ENCODE measurements around the gene MSH4.
"Not testable (repeated sequence)": the region's sequence is repeated elsewhere in the genome, so short reads cannot be mapped to it uniquely, and the experiment has no call there.

MSH4 gene

DNA sequence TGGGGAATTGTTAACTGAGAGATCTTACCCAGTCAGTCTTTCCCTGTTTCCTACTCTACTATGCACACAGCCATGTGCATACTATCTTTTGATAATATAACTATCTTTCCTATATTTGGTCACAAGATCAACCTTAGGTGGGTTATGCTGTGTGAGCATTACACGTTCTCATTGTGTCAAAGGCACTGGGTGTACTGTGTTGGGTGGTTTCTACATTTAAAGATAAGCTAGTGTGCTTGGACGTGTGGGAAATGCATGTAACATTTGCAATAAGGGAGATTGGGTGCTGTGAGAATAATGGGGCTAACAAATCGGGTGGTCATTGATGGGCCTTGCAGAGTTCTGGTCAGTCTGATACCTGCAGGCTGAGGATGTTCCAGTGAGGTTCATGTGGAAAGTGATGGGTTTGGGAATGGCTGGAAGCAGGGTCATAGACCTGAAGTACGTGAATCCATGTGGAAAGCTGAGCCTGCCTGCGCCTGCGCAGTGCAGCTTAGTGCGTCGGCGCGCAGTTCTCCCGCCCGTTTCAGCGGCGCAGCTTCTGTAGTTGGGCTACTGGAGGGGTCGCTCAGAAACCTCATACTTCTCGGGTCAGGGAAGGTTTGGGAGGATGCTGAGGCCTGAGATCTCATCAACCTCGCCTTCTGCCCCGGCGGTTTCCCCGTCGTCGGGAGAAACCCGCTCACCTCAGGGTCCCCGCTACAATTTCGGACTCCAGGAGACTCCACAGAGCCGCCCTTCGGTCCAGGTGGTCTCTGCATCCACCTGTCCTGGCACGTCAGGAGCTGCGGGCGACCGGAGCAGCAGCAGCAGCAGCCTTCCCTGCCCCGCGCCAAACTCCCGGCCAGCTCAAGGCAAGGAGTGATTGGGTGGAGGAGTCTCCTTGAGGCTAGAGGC lies at the start of gene MSH4:
TSS of gene MSH4 (plus strand) at position 507 of the 897 bp plus-strand sequence. CDS start at position 611, 104 bp downstream.
- H3K27ac ChIP-seq = no peak within 1 kb of the TSS; the same call in 1 of the 2 replicates
- 0 out of 2 replicates have a peak, but pooled peaks have one; percentile 14 for TF ChIP-seq POLR2AphosphoS5 (IDR thresholded peaks at IDR 0.05; ENCODE audit: borderline replicate concordance, low read depth, low read length)
- no peak for TF ChIP-seq EZH2 (IDR thresholded peaks at IDR 0.05)
- TF ChIP-seq FOXP2 (optimal IDR thresholded peaks at IDR 0.05; ENCODE audit: control extremely low read depth, extremely low read length, insufficient read depth) = no peak
- DNase-seq (ENCODE audit: low read depth, low spot score) = no peak

GRCh38 chr1:75757210-75757609 lies 39.5 kb upstream of the MSH4 start:
- not testable (repeated sequence) for DNase-seq (ENCODE audit: low read depth, low spot score); H3K4me3 ChIP-seq; H3K9ac ChIP-seq (ENCODE audit: insufficient read length); H3K27ac ChIP-seq; H3K9me3 ChIP-seq (ENCODE audit: low read depth, low read length)
- H3K36me3 ChIP-seq (ENCODE audit: insufficient read depth, low read length) = peaks cover 40% of the 10 kb centered on the region

More for the DNA sequence above, at the start of gene MSH4:
- Histone ChIP-seq H3K36me3 (ENCODE audit: insufficient read depth, low read length) (peaks cover 56% of the 10 kb centered on the region), H3K9me3 (ENCODE audit: low read depth, low read length) (no peaks in the 10 kb centered on the region), H3K9ac (ENCODE audit: insufficient read length) (no peak within 1 kb of the TSS), H3K4me3 (no peak within 1 kb of the TSS)

DNA sequence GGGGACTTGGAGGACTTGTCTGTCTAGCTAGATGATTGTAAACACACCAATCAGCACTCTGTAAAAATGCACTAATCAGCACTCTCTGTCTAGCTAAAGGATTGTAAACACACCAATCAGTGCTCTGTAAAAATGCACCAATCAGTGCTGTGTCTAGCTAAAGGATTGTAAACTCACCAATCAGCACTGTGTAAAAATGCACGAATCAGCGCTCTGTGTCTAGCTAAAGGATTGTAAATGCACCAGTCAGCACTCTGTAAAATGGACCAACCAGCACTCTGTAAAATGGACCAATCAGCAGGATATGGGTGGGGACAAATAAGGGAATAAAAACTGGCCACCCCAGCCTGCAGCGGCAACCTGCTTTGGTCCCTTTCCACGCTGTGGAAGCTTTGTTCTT lies 38.1 kb upstream of the MSH4 start:
- not testable (repeated sequence) for H3K9me3 ChIP-seq (ENCODE audit: low read depth, low read length); H3K27ac ChIP-seq; H3K4me3 ChIP-seq; H3K9ac ChIP-seq (ENCODE audit: insufficient read length); DNase-seq (ENCODE audit: low read depth, low spot score)
- peaks cover 29% of the 10 kb centered on the region for H3K36me3 ChIP-seq (ENCODE audit: insufficient read depth, low read length)

DNA sequence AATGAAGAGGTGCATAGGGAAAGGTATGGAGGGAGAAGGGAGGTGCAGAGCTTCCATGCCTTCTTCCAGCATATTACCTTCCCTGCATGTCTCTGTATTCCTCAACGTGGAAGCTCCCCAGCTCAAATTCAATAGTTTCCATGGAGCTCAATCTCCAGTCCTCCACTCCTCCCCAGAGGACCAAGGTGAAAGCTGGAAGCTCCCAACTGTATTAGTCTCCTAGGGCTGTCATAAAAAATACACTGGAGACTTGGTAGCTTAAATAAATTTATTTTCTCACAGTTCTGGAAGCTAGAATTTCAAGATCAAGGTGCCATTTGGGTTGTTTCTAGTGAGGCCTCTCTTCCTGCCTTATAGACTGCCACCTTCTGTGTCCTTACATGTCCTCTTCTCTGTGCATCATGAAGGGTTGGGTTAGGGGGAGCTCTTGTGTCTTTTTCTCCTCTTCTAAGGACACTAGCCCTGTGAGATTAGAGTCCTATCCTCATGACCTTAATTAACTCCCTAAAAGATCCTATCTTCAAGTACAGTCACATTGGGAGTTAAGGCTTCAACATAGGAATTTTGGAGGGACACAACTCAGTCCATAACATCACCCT lies 32.5 kb upstream of the MSH4 start:
- no peak for TF ChIP-seq EZH2 (IDR thresholded peaks at IDR 0.05)
- no peak for TF ChIP-seq FOXP2 (optimal IDR thresholded peaks at IDR 0.05; ENCODE audit: control extremely low read depth, extremely low read length, insufficient read depth)
- TF ChIP-seq POLR2AphosphoS5 (IDR thresholded peaks at IDR 0.05; ENCODE audit: borderline replicate concordance, low read depth, low read length) = no peak
- Histone ChIP-seq H3K9ac (ENCODE audit: insufficient read length) (no peak overlapping the region), H3K9me3 (ENCODE audit: low read depth, low read length) (no peaks in the 10 kb centered on the region), H3K4me3 (no peak overlapping the region), H3K36me3 (ENCODE audit: insufficient read depth, low read length) (peaks cover 6% of the 10 kb centered on the region), H3K27ac (no peak overlapping the region)
- no peak for DNase-seq (ENCODE audit: low read depth, low spot score)

GRCh38 chr1:75765697-75766355 lies 30.9 kb upstream of the MSH4 start:
- TF ChIP-seq EZH2 (IDR thresholded peaks at IDR 0.05) (no peak), FOXP2 (optimal IDR thresholded peaks at IDR 0.05; ENCODE audit: control extremely low read depth, extremely low read length, insufficient read depth) (no peak), POLR2AphosphoS5 (IDR thresholded peaks at IDR 0.05; ENCODE audit: borderline replicate concordance, low read depth, low read length) (no peak)
- Histone ChIP-seq H3K4me3 (no peak overlapping the region), H3K27ac (peak overlapping the region; percentile 50; the same call in 1 of the 2 replicates), H3K9me3 (ENCODE audit: low read depth, low read length) (no peaks in the 10 kb centered on the region), H3K36me3 (ENCODE audit: insufficient read depth, low read length) (peaks cover 6% of the 10 kb centered on the region; the same call in 1 of the 2 replicates), H3K9ac (ENCODE audit: insufficient read length) (no peak overlapping the region)
- DNase-seq (ENCODE audit: low read depth, low spot score) = no peak

DNA sequence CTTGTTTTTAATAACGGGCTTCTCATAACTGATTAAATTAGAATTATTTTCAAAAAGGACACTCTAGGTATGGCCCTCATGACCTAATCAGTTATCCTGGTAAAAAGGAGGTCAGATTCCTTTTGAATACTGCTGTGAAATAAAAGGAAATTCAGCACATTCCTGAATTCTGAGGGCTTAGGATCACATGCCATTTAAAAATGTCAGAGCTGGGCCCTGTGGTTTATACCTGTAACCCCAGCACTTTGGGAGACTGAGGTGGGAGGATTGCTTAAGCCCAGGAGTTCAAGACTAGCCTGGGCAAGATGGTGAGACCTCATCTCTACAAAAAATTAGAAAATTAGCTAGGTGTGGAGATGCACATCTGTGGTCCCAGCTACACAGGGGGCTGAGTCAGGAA lies 28.7 kb upstream of the MSH4 start:
- Histone ChIP-seq H3K27ac (no peak overlapping the region), H3K9ac (ENCODE audit: insufficient read length) (no peak overlapping the region), H3K4me3 (no peak overlapping the region), H3K36me3 (ENCODE audit: insufficient read depth, low read length) (0 out of 2 replicates have a peak, but pooled peaks cover 6% of the 10 kb centered on the region), H3K9me3 (ENCODE audit: low read depth, low read length) (no peaks in the 10 kb centered on the region)
- no peak for DNase-seq (ENCODE audit: low read depth, low spot score)
- TF ChIP-seq FOXP2 (optimal IDR thresholded peaks at IDR 0.05; ENCODE audit: control extremely low read depth, extremely low read length, insufficient read depth) (no peak), POLR2AphosphoS5 (IDR thresholded peaks at IDR 0.05; ENCODE audit: borderline replicate concordance, low read depth, low read length) (no peak), EZH2 (IDR thresholded peaks at IDR 0.05) (no peak)

- H3K9me3 ChIP-seq (ENCODE audit: low read depth, low read length) = no peaks in the 10 kb centered on the region
- H3K9ac ChIP-seq (ENCODE audit: insufficient read length) = no peak overlapping the region
- H3K4me3 ChIP-seq = no peak overlapping the region
- no peak overlapping the region for H3K27ac ChIP-seq
- H3K36me3 ChIP-seq (ENCODE audit: insufficient read depth, low read length) = no peaks in the 10 kb centered on the region
- DNase-seq (ENCODE audit: low read depth, low spot score) = no peak
- TF ChIP-seq FOXP2 (optimal IDR thresholded peaks at IDR 0.05; ENCODE audit: control extremely low read depth, extremely low read length, insufficient read depth) (no peak), EZH2 (IDR thresholded peaks at IDR 0.05) (no peak), POLR2AphosphoS5 (IDR thresholded peaks at IDR 0.05; ENCODE audit: borderline replicate concordance, low read depth, low read length) (no peak)
Measured at GRCh38 chr1:75770761-75771160, 25.9 kb upstream of the MSH4 start.

GRCh38 chr1:75771978-75772377 lies 24.7 kb upstream of the MSH4 start:
- TF ChIP-seq FOXP2 (optimal IDR thresholded peaks at IDR 0.05; ENCODE audit: control extremely low read depth, extremely low read length, insufficient read depth) (no peak), POLR2AphosphoS5 (IDR thresholded peaks at IDR 0.05; ENCODE audit: borderline replicate concordance, low read depth, low read length) (no peak), EZH2 (IDR thresholded peaks at IDR 0.05) (no peak)
- no peak for DNase-seq (ENCODE audit: low read depth, low spot score)
- H3K9me3 ChIP-seq (ENCODE audit: low read depth, low read length) = no peaks in the 10 kb centered on the region
- H3K9ac ChIP-seq (ENCODE audit: insufficient read length) = no peak overlapping the region
- H3K27ac ChIP-seq = no peak overlapping the region
- no peaks in the 10 kb centered on the region for H3K36me3 ChIP-seq (ENCODE audit: insufficient read depth, low read length)
- H3K4me3 ChIP-seq = no peak overlapping the region

DNA sequence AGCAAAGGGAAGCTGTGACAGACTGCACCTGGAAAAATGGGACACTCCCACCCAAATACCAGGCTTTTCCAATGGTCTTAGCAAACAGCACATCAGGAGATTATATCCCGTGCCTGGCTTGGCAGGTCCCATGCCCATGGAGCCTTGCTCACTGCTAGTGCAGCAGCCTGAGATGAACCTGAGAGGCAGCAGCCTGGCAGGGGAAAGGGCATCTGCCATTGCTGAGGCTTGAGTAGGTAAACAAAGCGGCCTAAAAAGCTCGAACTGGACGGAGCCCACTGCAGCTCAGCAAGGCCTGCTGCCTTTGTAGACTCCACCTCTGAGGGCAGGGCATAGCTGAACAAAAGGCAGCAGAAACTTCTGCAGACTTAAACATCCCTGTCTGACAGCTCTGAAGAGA lies 18.9 kb upstream of the MSH4 start:
- not testable (repeated sequence) for DNase-seq (ENCODE audit: low read depth, low spot score); H3K36me3 ChIP-seq (ENCODE audit: insufficient read depth, low read length); H3K4me3 ChIP-seq; H3K9ac ChIP-seq (ENCODE audit: insufficient read length); H3K27ac ChIP-seq; H3K9me3 ChIP-seq (ENCODE audit: low read depth, low read length)

- not testable (repeated sequence) for H3K36me3 ChIP-seq (ENCODE audit: insufficient read depth, low read length); H3K4me3 ChIP-seq; DNase-seq (ENCODE audit: low read depth, low spot score)
Measured at GRCh38 chr1:75778694-75779093, 18.0 kb upstream of the MSH4 start.

GRCh38 chr1:75780183-75780582 lies 16.5 kb upstream of the MSH4 start:
- H3K36me3 ChIP-seq (ENCODE audit: insufficient read depth, low read length); DNase-seq (ENCODE audit: low read depth, low spot score); H3K9ac ChIP-seq (ENCODE audit: insufficient read length); H3K9me3 ChIP-seq (ENCODE audit: low read depth, low read length); H3K27ac ChIP-seq; H3K4me3 ChIP-seq: not testable (repeated sequence)

More at GRCh38 chr1:75778694-75779093, 18.0 kb upstream of the MSH4 start:
- not testable (repeated sequence) for H3K9me3 ChIP-seq (ENCODE audit: low read depth, low read length); H3K27ac ChIP-seq; H3K9ac ChIP-seq (ENCODE audit: insufficient read length)

GRCh38 chr1:75783920-75784319 lies 12.8 kb upstream of the MSH4 start:
- DNase-seq (ENCODE audit: low read depth, low spot score); H3K9ac ChIP-seq (ENCODE audit: insufficient read length); H3K9me3 ChIP-seq (ENCODE audit: low read depth, low read length); H3K4me3 ChIP-seq; H3K27ac ChIP-seq: not testable (repeated sequence)
- peaks cover 21% of the 10 kb centered on the region for H3K36me3 ChIP-seq (ENCODE audit: insufficient read depth, low read length)
